HG02571 (cell line): ENCODE results near the gene FKBP8.
"Not testable (repeated sequence)": the region's sequence is repeated elsewhere in the genome, so short reads cannot be mapped to it uniquely, and the experiment has no call there.

Experiments used
- ATAC-seq: cut with Tn5 transposase; IDR thresholded peaks from one replicate; pipeline ENCODE4 v1.9.1; 2021; ENCODE audit warnings: mild to moderate bottlenecking, moderate library complexity; ENCODE audit not compliant: unreplicated experiment

The FKBP8 gene

GRCh38 chr19:18559685-18560084, 16.3 kb upstream of the FKBP8 start:
- no peak for ATAC-seq

- ATAC-seq = no peak
Observed at GRCh38 chr19:18558604-18559003, 15.2 kb upstream of the FKBP8 start.

GRCh38 chr19:18558202-18558555, 14.8 kb upstream of the FKBP8 start:
- no peak for ATAC-seq

GRCh38 chr19:18557411-18558201, 14.2 kb upstream of the FKBP8 start, which contains the start of gene KXD1:
TSS of gene KXD1 (plus strand) at chr19:18557870. CDS start at chr19:18562057, 4,187 bp downstream.
- peak; percentile 93 for ATAC-seq

- ATAC-seq = no peak
Observed at GRCh38 chr19:18551631-18552030, 8.3 kb upstream of the FKBP8 start.

GRCh38 chr19:18543814-18544475, 572 bp upstream of the FKBP8 start:
- ATAC-seq = peak; percentile 50

GRCh38 chr19:18541992-18542940, 1.1 kb downstream of the FKBP8 start:
- no peak for ATAC-seq

- no peak for ATAC-seq
Observed at GRCh38 chr19:18541258-18541991, 1.9 kb downstream of the FKBP8 start.

- ATAC-seq = not testable (repeated sequence)
Observed at GRCh38 chr19:18540200-18540599, 3.2 kb downstream of the FKBP8 start.

GRCh38 chr19:18539372-18539771, 4.0 kb downstream of the FKBP8 start:
- no peak for ATAC-seq

GRCh38 chr19:18538115-18538514, 5.3 kb downstream of the FKBP8 start:
- no peak for ATAC-seq

- no peak for ATAC-seq
Observed at GRCh38 chr19:18537431-18537830, 5.9 kb downstream of the FKBP8 start.

- ATAC-seq = no peak
Observed at GRCh38 chr19:18536475-18536874, 6.9 kb downstream of the FKBP8 start.

- no peak for ATAC-seq
Observed at GRCh38 chr19:18533058-18533457, 10.3 kb downstream of the FKBP8 start.

- no peak for ATAC-seq
Observed at GRCh38 chr19:18532168-18532890, 11.0 kb downstream of the FKBP8 start.

GRCh38 chr19:18531485-18531884, 11.9 kb downstream of the FKBP8 start:
- no peak for ATAC-seq

- no peak for ATAC-seq
Observed at GRCh38 chr19:18529782-18530181, 13.6 kb downstream of the FKBP8 start.

- no peak for ATAC-seq
Observed at GRCh38 chr19:18526316-18526715, 17.1 kb downstream of the FKBP8 start.

GRCh38 chr19:18523841-18524240, 19.5 kb downstream of the FKBP8 start:
- no peak for ATAC-seq

GRCh38 chr19:18522862-18523440, 20.4 kb downstream of the FKBP8 start:
- ATAC-seq = not testable (repeated sequence)
